HG03064 (cell line): ENCODE measurements around the gene PPBP.
"Not testable (repeated sequence)": the region's sequence is repeated elsewhere in the genome, so short reads cannot be mapped to it uniquely, and the experiment has no call there.

Source experiments
- ATAC-seq: cut with Tn5 transposase; IDR thresholded peaks from one replicate; pipeline ENCODE4 v1.9.1; 2021; ENCODE audit warnings: low read depth; ENCODE audit not compliant: unreplicated experiment

The PPBP gene

GRCh38 chr4:73998040-73999011 lies 10.3 kb upstream of the PPBP start, which contains the start of gene CXCL5:
Gene CXCL5, minus strand, starts transcription at chr4:73998677. Its CDS starts 96 bp downstream, at chr4:73998581.
- no peak for ATAC-seq

- ATAC-seq, result no peak
These were observed 4.1 kb upstream of the PPBP start for GRCh38 chr4:73992050-73992449.

DNA sequence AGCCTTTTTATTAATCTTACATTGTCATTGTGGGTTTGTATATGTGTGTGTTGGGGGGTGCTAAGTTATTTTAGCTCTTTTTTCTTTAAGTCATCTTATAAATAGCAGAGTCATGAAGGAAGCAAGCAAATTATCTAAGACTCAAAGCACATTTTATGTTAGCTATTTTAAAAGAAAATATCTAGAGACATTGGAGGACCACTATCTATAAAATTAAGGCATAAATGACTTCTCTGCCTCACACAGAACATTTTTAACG lies 3.7 kb upstream of the PPBP start:
- no peak for ATAC-seq

DNA sequence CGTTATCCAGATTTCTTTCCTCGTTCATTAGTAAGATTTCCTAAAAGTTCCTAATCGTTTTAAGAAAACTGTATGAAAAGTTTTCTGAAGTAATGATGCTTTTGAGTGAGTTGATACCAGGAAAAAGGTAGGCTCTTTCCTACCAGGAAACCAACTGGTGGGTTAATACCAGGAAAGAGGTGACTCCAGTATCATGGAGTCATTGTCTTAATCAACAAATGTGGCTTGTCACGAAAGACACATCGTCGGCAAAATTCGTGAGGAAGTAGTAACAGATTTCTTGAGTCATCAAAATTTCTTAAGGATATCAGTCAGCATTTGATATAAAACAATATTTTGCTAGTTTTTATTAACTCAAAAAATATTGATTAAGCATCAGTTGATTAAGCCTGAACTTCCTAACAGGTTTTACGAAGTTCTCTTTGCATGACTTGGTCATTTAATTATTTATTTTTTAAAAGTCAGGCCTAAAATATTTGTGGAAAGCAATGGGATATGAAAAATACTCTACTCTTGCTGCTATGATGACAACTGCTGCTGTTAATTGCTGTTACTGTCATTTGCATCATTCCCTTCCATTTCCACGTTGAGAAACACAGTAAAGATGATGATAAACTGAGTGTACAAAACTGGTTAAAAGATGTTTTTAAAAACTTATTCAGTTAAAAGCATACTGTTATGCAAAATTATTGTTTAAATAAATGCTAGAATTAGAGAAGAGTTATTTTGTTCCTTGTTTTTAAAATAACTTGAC lies 3.2 kb upstream of the PPBP start:
- ATAC-seq, result no peak

- ATAC-seq, result no peak
These were observed 1.9 kb upstream of the PPBP start for GRCh38 chr4:73989928-73990327.

DNA sequence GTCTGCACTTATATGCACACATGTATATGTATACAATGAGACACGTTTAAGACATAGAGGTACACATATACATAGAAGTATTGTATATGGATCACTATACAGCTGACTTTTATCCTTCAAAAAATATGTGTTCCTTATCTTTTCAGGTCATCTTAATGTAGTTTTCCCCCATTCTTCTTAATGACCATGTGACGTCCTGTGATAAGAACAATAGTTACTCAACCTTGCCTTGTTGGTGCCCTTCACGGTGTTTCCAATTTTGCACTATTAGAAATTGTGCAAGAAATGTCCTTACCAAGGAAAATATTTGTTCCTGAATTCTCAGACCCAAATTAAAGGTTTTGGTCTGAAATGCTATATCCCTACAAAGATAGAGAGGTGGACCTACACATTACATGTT lies 1.0 kb upstream of the PPBP start:
- no peak for ATAC-seq

GRCh38 chr4:73985528-73985852 lies 2.5 kb downstream of the PPBP start:
- no peak for ATAC-seq

DNA sequence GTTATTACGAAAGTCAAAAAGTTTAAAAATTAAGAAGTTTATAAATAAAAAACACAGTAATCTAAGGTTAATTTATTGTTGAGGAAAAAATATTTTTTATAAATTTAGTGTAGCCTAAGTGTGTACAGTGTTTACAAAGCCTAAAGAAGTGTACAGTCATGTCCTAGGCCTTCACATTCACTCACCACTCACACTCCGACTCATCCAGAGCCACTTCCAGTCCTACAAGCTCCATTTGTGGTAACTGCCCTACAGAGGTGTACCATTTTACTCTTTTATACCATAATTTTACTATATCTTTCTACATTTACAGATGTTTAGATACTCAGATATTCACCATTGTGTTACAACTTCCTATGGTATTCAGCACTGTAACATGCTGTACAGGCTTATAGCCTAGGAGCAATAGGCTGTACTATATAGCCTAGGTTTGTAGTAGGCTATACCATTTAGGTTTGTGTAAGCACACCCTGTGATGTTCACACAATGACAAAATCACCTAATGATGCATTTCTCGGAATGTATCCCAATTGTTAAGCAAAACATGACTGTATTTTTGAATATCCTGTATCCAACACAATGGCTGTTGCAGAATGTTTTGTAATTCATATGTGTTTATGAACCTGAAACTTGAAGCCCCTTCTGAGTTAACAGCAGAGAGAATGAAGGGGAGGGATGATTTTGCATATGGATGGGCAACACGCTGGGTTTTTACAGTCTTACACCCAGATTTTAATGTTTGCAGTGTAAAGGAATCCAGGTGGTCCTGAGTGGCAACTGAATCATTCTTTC lies 3.1 kb downstream of the PPBP start:
- ATAC-seq, result no peak

GRCh38 chr4:73981175-73981574 lies 6.8 kb downstream of the PPBP start:
- ATAC-seq, result not testable (repeated sequence)

GRCh38 chr4:73979407-73979957 lies 8.5 kb downstream of the PPBP start:
- no peak for ATAC-seq

GRCh38 chr4:73978886-73979285 lies 9.1 kb downstream of the PPBP start:
- ATAC-seq, result no peak

GRCh38 chr4:73976716-73977115 lies 11.3 kb downstream of the PPBP start:
- ATAC-seq, result no peak

- no peak for ATAC-seq
These were observed 11.8 kb downstream of the PPBP start for GRCh38 chr4:73976217-73976616.

- ATAC-seq, result no peak
These were observed 13.6 kb downstream of the PPBP start for GRCh38 chr4:73974352-73974751.

GRCh38 chr4:73970945-73971344 lies 17.0 kb downstream of the PPBP start:
- ATAC-seq, result no peak

DNA sequence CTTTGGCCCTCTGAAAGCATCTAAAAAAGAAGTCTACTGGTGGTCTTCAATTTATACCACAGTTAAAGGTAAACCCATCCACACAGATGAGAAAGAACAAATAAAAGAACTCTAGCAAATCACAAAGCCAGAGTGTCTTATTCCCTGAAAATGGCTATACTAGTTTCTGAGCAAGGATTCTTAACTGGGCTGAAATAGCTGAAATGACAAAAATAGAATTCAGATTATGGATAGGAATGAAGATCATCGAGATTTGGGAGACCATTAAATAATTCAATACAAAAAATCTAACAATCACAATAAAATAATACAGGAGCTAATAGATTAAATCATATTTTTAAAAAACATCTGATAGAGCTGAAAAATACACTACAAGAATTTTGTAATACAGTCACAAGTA lies 18.0 kb downstream of the PPBP start:
- ATAC-seq, result no peak

GRCh38 chr4:73967866-73968265 lies 20.1 kb downstream of the PPBP start:
- ATAC-seq, result no peak

DNA sequence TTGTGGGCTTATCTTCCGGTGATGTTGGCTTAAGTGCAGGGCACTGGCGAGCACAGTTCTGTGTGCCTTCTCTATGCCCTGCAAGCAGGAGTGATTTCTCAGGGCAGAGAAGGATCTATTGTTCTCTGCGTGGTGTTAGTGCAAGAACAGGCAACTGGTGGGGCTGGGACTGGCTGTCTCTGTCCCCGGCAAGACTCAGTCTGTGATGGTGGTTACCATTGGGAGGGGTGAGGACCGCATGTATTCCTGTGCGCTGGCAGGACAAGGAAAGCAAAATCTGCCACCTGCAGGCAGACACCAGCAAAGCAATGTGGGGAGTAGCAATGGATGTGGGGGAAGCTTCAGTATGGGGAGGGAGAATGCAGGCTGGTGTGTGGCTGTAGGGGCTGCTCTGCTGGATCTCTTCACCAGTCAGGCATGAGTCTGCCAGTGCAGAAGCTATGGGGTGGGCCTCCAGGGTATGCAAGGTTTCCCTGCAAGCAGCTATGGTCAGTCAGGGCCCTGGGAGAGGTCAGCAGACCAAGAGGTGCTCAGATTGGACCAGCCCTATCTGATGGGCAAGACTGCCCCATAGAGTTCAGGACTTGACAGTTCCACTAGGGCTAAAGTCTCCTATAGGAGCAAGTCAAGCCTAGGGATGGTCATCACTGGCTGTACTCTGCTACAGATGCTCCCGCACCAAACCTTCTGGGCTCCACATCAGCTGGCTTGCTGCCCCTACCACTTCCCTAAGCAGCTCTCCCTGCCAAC lies 23.0 kb downstream of the PPBP start:
- no peak for ATAC-seq

DNA sequence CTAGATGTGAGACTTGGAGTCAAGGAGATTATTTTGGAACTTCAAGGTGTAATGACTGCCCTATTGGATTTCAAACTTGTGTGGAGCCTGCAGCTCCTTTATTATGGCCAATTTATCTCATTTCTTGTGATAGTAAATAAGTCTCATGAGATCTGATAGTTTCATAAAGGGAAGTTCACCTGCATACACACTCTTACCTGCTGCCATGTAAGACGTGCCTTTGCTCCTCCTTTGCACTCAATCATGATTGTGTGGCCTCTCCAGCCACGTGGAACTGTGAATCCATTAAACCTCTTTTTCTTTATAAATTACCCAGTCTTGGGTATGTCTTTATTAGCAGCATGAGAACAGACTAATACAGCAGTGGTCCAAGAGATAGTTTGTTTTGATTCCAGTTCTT lies 25.3 kb downstream of the PPBP start:
- ATAC-seq, result no peak

DNA sequence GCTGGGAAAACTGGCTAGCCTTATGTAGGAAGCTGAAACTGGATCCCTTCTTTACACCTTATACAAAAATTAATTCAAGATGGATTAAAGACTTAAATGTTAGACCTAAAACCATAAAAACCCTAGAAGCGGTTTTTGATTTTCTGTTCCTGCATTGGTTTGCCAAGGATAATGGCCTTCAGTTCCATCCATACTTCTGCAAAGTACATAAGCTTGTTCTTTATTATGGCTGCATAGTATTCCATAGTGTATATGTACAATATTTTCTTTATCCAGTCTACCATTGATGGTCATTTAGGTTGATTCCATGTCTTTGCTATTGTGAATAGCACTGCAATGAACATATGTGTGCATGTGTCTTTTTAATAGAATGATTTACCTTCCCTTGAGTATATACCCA lies 28.9 kb downstream of the PPBP start:
- not testable (repeated sequence) for ATAC-seq
